ENCODE measurements around the gene HDGFL1. TPM values are rescaled to one million over a fixed set of nuclear protein-coding genes. Genes with fewer than 3 reads are reported as not detected.

The HDGFL1 gene
- polyA plus RNA-seq, 1 donor from 2014 or later, result not detected

DNA sequence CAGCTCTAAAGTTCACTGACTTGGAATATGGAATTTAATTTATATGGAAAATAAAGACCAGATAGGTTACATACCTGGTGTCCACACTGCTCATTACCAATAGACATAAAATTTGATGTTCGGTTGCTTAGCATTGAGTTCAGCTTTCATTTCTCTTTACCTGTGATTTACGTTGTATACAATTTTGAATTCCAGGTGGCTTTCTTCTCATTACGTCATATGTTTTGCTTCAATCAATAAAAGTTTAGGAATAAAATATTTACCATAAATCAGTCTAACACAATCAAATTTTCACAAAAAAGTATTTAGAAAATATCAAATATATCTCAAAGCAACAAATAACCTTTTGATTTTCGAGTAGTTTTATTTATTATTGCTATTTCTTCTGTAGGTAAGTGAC is 40.8 kb downstream of the HDGFL1 start:
- Histone ChIP-seq H3K36me3 (ENCODE audit: insufficient read depth, low read length) (no peaks in the 10 kb centered on the region), H3K9me2 (ENCODE audit: insufficient read depth, low read length) (no peaks in the 10 kb centered on the region), H3K9ac (ENCODE audit: low read length) (no peak overlapping the region), H2AFZ (ENCODE audit: low read depth, low read length) (no peak overlapping the region), H4K20me1 (ENCODE audit: insufficient read depth) (no peaks in the 10 kb centered on the region), H3K4me3 (ENCODE audit: low read length) (no peak overlapping the region), H3K79me2 (replicated peaks; ENCODE audit: insufficient read depth, low read length) (no peaks in the 10 kb centered on the region), H3K27ac (ENCODE audit: low read length) (no peak overlapping the region), H3F3A (ENCODE audit: insufficient read depth, low read length, poor library complexity, severe bottlenecking) (no peaks in the 10 kb centered on the region), H3K27me3 (ENCODE audit: insufficient read depth, low read depth, low read length) (no peaks in the 10 kb centered on the region), H3K4me2 (ENCODE audit: low read length) (no peak overlapping the region), H3K9me3 (ENCODE audit: low read length) (no peaks in the 10 kb centered on the region)
- TF ChIP-seq TAF1 (IDR thresholded peaks at IDR 0.05; ENCODE audit: low read depth) (no peak), MXI1 (conservative IDR thresholded peaks at IDR 0.05; ENCODE audit: poor library complexity, severe bottlenecking) (no peak), EZH2 (IDR thresholded peaks at IDR 0.05; ENCODE audit: borderline replicate concordance, insufficient read depth, low read length, poor library complexity, severe bottlenecking) (no peak), EP300 (conservative IDR thresholded peaks at IDR 0.05; ENCODE audit: poor library complexity, severe bottlenecking) (no peak)

DNA sequence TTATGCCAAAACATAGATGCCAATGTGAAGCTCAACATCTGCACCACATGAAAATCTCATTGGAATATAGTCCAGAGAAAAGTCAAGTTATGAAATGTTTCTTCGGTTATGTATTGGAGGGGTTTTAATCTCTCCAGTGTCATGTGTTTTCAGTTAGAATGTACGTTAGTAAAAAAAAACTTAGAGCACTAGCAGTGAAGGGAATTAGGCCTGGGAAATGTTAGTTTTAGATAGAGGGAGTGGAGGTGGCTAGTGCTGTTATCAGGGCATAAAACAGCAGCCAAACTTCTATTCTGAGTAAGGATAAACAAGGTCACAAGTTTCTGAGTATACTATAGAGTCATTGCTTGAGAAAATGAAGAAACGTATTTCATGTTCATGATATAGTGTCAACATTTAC is 42.9 kb downstream of the HDGFL1 start:
- Histone ChIP-seq H3K9ac (ENCODE audit: low read length) (no peak overlapping the region), H3K27ac (ENCODE audit: low read length) (no peak overlapping the region), H3K4me2 (ENCODE audit: low read length) (no peak overlapping the region), H3F3A (ENCODE audit: insufficient read depth, low read length, poor library complexity, severe bottlenecking) (no peaks in the 10 kb centered on the region), H3K79me2 (replicated peaks; ENCODE audit: insufficient read depth, low read length) (no peaks in the 10 kb centered on the region), H3K9me3 (ENCODE audit: low read length) (no peaks in the 10 kb centered on the region), H3K27me3 (ENCODE audit: insufficient read depth, low read depth, low read length) (no peaks in the 10 kb centered on the region), H3K9me2 (ENCODE audit: insufficient read depth, low read length) (no peaks in the 10 kb centered on the region), H3K4me3 (ENCODE audit: low read length) (no peak overlapping the region), H3K36me3 (ENCODE audit: insufficient read depth, low read length) (no peaks in the 10 kb centered on the region), H4K20me1 (ENCODE audit: insufficient read depth) (no peaks in the 10 kb centered on the region), H2AFZ (ENCODE audit: low read depth, low read length) (no peak overlapping the region)
- TF ChIP-seq POLR2AphosphoS5 (IDR thresholded peaks at IDR 0.05) (no peak), EP300 (conservative IDR thresholded peaks at IDR 0.05; ENCODE audit: poor library complexity, severe bottlenecking) (no peak)

DNA sequence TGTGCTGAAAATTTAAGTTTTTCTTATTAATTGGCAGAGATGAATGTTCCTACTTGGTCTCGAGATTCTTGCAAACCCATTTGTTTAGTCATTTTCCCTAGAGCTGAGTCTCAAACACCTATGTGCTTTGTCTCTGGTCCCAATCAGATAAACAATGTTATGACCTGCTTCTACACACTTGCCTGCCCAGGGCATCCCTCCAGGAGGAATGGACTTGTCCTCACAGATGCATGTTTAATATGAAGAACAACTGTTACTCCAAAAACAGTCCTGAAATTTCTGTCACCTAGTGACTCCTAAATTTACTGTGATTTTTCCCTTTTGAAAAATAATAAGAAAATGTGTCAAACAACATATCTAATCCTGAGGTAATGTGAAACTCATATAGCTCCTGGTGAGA is 43.7 kb downstream of the HDGFL1 start:
- Histone ChIP-seq H3K9me2 (ENCODE audit: insufficient read depth, low read length) (no peaks in the 10 kb centered on the region), H3K4me2 (ENCODE audit: low read length) (no peak overlapping the region), H3K27me3 (ENCODE audit: insufficient read depth, low read depth, low read length) (no peaks in the 10 kb centered on the region), H4K20me1 (ENCODE audit: insufficient read depth) (no peaks in the 10 kb centered on the region), H3K9ac (ENCODE audit: low read length) (no peak overlapping the region), H3F3A (ENCODE audit: insufficient read depth, low read length, poor library complexity, severe bottlenecking) (no peaks in the 10 kb centered on the region), H3K9me3 (ENCODE audit: low read length) (no peaks in the 10 kb centered on the region), H3K79me2 (replicated peaks; ENCODE audit: insufficient read depth, low read length) (no peaks in the 10 kb centered on the region), H2AFZ (ENCODE audit: low read depth, low read length) (no peak overlapping the region), H3K27ac (ENCODE audit: low read length) (no peak overlapping the region), H3K36me3 (ENCODE audit: insufficient read depth, low read length) (no peaks in the 10 kb centered on the region), H3K4me3 (ENCODE audit: low read length) (no peak overlapping the region)
- TF ChIP-seq EZH2 (IDR thresholded peaks at IDR 0.05; ENCODE audit: borderline replicate concordance, insufficient read depth, low read length, poor library complexity, severe bottlenecking) (no peak), SMC3 (conservative IDR thresholded peaks at IDR 0.05; ENCODE audit: poor library complexity) (no peak)

DNA sequence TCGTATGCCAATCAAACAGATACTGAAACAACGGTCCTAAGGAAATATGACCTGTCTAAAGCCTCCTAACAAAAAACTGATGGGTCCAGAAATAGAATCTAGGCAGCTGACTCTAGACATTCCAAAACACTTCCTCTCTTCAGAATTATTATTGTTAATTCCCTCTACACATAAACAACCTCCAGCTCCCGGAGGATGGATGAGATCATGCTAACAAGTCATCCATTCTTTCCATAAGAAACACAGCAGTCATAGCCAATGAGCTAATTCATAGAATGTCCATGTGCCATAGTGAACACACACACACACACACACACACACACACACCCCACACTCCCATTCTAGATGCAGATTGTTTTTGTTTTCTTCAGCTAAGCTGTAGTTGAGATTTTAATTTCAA is 44.3 kb downstream of the HDGFL1 start:
- Histone ChIP-seq H3K9ac (ENCODE audit: low read length) (no peak overlapping the region), H3K9me3 (ENCODE audit: low read length) (no peaks in the 10 kb centered on the region), H2AFZ (ENCODE audit: low read depth, low read length) (no peak overlapping the region), H3K79me2 (replicated peaks; ENCODE audit: insufficient read depth, low read length) (no peaks in the 10 kb centered on the region), H3K27me3 (ENCODE audit: insufficient read depth, low read depth, low read length) (no peaks in the 10 kb centered on the region), H4K20me1 (ENCODE audit: insufficient read depth) (no peaks in the 10 kb centered on the region), H3K4me2 (ENCODE audit: low read length) (no peak overlapping the region), H3K4me3 (ENCODE audit: low read length) (no peak overlapping the region), H3F3A (ENCODE audit: insufficient read depth, low read length, poor library complexity, severe bottlenecking) (no peaks in the 10 kb centered on the region), H3K27ac (ENCODE audit: low read length) (no peak overlapping the region), H3K9me2 (ENCODE audit: insufficient read depth, low read length) (no peaks in the 10 kb centered on the region), H3K36me3 (ENCODE audit: insufficient read depth, low read length) (no peaks in the 10 kb centered on the region)
- TF ChIP-seq EZH2 (IDR thresholded peaks at IDR 0.05; ENCODE audit: borderline replicate concordance, insufficient read depth, low read length, poor library complexity, severe bottlenecking) (no peak), SMC3 (conservative IDR thresholded peaks at IDR 0.05; ENCODE audit: poor library complexity) (no peak), MXI1 (conservative IDR thresholded peaks at IDR 0.05; ENCODE audit: poor library complexity, severe bottlenecking) (no peak)
- TF ChIP-seq, protein P1, sequence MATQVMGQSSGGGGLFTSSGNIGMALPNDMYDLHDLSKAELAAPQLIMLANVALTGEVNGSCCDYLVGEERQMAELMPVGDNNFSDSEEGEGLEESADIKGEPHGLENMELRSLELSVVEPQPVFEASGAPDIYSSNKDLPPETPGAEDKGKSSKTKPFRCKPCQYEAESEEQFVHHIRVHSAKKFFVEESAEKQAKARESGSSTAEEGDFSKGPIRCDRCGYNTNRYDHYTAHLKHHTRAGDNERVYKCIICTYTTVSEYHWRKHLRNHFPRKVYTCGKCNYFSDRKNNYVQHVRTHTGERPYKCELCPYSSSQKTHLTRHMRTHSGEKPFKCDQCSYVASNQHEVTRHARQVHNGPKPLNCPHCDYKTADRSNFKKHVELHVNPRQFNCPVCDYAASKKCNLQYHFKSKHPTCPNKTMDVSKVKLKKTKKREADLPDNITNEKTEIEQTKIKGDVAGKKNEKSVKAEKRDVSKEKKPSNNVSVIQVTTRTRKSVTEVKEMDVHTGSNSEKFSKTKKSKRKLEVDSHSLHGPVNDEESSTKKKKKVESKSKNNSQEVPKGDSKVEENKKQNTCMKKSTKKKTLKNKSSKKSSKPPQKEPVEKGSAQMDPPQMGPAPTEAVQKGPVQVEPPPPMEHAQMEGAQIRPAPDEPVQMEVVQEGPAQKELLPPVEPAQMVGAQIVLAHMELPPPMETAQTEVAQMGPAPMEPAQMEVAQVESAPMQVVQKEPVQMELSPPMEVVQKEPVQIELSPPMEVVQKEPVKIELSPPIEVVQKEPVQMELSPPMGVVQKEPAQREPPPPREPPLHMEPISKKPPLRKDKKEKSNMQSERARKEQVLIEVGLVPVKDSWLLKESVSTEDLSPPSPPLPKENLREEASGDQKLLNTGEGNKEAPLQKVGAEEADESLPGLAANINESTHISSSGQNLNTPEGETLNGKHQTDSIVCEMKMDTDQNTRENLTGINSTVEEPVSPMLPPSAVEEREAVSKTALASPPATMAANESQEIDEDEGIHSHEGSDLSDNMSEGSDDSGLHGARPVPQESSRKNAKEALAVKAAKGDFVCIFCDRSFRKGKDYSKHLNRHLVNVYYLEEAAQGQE (IDR thresholded peaks at IDR 0.05; ENCODE audit: borderline replicate concordance), result no peak
